Activated B cell treated with CpG ODN at 0.5 μM for 24 hours (primary cell): ENCODE data around the gene TGFB2. TPM values are rescaled to one million over a fixed set of nuclear protein-coding genes. Genes with fewer than 3 reads are reported as not detected.

Source experiments
- ATAC-seq: fragments of 200-7000 bp; cut with Tn5 transposase; one replicate; pipeline ENCODE4 v1.10.0; 2021; ENCODE audit warnings: low read depth, mild to moderate bottlenecking, moderate library complexity
- CTCF ChIA-PET: fragments of 350-600 bp; sonication (Branson Sonifier 250); formaldehyde crosslinking; loops from one replicate; lab custom pipeline; 2021; ENCODE audit warnings: antibody characterized with exemption; lab: Charles Lee
- POLR2A ChIA-PET: fragments of 350-600 bp; sonication (Branson Sonifier 250); formaldehyde crosslinking; loops from one replicate; lab custom pipeline; 2021; ENCODE audit warnings: antibody characterized with exemption; lab: Charles Lee
- DNase-seq: peaks from one replicate; pipeline ENCODE4 v3.0.0; 2022
- H3K27ac Mint-ChIP-seq: one replicate; pipeline ENCODE4 v1.8.0; 2020; ENCODE audit warnings: mixed read lengths
- H3K27me3 Mint-ChIP-seq: one replicate; pipeline ENCODE4 v1.8.0; 2021; ENCODE audit warnings: mixed read lengths
- H3K36me3 Mint-ChIP-seq: one replicate; pipeline ENCODE4 v1.8.0; 2021; ENCODE audit warnings: low read depth, mixed read lengths
- H3K4me1 Mint-ChIP-seq: one replicate; pipeline ENCODE4 v1.8.0; 2021; ENCODE audit warnings: mixed read lengths
- H3K4me3 Mint-ChIP-seq: one replicate; pipeline ENCODE4 v1.8.0; 2020; ENCODE audit warnings: mild to moderate bottlenecking, mixed read lengths
- H3K9me3 Mint-ChIP-seq: one replicate; pipeline ENCODE4 v1.8.0; 2020; ENCODE audit warnings: mixed read lengths
- intact Hi-C: fragments of 100-400 bp; cut with micrococcal nuclease; formaldehyde crosslinking; loops from one replicate; pipeline ENCODE4 v1.15.1; 2024
- total RNA-seq: library from RNA; stranded (reverse); gene quantifications from 2 replicates; pipeline ENCODE4 v1.2.3, GENCODE V29; 2022
- TF ChIP-seq, protein P1 (sequence below): fragments of 200-600 bp; IDR thresholded peaks from one replicate; pipeline ENCODE4 v1.8.0; 2022; ENCODE audit warnings: antibody characterized with exemption, mild to moderate bottlenecking

The TGFB2 gene
- total RNA-seq, 1 donor from 2014 or later: 1.6 TPM

- intact Hi-C loops: no loop called here
- Mint-ChIP-seq H3K9me3 (no peaks in the 10 kb centered on the region), H3K36me3 (peaks cover 66% of the 10 kb centered on the region), H3K27ac (no peak overlapping the region), H3K27me3 (no peaks in the 10 kb centered on the region), H3K4me3 (no peak overlapping the region), H3K4me1 (no peaks in the 10 kb centered on the region)
- no peak for DNase-seq
- no peak for ATAC-seq
- ChIA-PET CTCF (no interaction called here), POLR2A (no interaction called here)
- TF ChIP-seq, protein P1, sequence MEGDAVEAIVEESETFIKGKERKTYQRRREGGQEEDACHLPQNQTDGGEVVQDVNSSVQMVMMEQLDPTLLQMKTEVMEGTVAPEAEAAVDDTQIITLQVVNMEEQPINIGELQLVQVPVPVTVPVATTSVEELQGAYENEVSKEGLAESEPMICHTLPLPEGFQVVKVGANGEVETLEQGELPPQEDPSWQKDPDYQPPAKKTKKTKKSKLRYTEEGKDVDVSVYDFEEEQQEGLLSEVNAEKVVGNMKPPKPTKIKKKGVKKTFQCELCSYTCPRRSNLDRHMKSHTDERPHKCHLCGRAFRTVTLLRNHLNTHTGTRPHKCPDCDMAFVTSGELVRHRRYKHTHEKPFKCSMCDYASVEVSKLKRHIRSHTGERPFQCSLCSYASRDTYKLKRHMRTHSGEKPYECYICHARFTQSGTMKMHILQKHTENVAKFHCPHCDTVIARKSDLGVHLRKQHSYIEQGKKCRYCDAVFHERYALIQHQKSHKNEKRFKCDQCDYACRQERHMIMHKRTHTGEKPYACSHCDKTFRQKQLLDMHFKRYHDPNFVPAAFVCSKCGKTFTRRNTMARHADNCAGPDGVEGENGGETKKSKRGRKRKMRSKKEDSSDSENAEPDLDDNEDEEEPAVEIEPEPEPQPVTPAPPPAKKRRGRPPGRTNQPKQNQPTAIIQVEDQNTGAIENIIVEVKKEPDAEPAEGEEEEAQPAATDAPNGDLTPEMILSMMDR: no peak
These were observed 22.4 kb upstream of the TGFB2 start for GRCh38 chr1:218322762-218323161.

DNA sequence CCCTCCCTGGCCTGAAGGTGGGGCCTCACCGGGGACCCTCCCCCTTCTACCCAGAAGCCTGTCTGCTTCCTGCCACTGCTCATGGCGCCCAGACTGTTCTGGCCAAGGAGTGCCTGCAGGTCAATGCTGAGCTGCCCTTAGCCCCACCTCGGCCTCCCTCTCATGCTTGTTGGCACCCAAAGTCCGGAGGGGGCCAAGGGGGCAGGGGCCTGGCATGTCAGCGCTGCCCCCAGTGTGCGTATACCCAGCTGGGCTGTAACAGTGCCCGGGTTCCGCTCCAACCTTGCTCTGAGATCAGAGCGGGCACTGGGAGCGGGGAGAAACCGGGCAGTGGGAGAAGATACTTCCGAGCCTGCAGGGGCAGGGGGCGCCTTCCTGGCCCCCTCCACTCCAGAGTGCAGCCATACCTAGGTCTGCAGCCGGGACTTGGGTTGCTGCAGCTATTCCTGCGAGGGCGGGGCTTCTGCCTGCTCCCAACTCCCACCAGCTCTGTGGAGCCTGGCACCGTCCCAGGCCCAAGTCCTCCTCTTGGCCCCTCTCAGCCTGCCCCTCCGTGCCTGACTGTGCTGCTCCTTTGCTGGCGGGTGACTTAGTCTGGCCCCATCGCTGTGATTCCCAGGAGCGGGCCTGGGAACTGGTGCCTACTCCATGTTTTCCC lies 21.4 kb upstream of the TGFB2 start:
- no peaks in the 10 kb centered on the region for H3K4me1 Mint-ChIP-seq
- H3K27ac Mint-ChIP-seq: no peak overlapping the region
- H3K27me3 Mint-ChIP-seq: no peaks in the 10 kb centered on the region
- ATAC-seq: no peak
- ChIA-PET CTCF (no interaction called here), POLR2A (no interaction called here)
- intact Hi-C loops: no loop called here
- no peak for DNase-seq
- peaks cover 66% of the 10 kb centered on the region for H3K36me3 Mint-ChIP-seq
- no peak overlapping the region for H3K4me3 Mint-ChIP-seq
- TF ChIP-seq, protein P1: no peak
- no peaks in the 10 kb centered on the region for H3K9me3 Mint-ChIP-seq

DNA sequence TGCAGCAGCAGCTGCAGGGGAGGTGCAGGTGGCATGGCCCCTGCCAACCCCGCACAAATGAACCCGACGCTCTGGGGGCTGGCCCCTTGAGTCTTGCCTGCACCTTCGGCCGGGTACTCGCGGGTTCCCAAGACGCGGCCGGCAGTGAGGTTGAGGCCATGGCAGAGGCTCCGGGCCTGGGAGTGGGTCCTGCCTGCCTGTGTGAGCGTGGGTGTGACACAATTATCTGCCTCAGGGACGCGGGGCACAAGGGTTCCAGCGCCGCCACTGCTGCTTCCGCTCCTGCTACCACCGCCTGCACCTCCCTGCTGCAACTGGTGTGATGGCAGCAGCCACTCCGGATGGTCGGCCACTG lies 20.9 kb upstream of the TGFB2 start:
- ATAC-seq: no peak
- TF ChIP-seq, protein P1: no peak
- H3K9me3 Mint-ChIP-seq: no peaks in the 10 kb centered on the region
- ChIA-PET POLR2A (no interaction called here), CTCF (no interaction called here)
- no peak overlapping the region for H3K27ac Mint-ChIP-seq
- DNase-seq: no peak
- peaks cover 62% of the 10 kb centered on the region for H3K36me3 Mint-ChIP-seq
- H3K4me3 Mint-ChIP-seq: no peak overlapping the region
- no peaks in the 10 kb centered on the region for H3K4me1 Mint-ChIP-seq
- intact Hi-C loops: no loop called here
- H3K27me3 Mint-ChIP-seq: no peaks in the 10 kb centered on the region

DNA sequence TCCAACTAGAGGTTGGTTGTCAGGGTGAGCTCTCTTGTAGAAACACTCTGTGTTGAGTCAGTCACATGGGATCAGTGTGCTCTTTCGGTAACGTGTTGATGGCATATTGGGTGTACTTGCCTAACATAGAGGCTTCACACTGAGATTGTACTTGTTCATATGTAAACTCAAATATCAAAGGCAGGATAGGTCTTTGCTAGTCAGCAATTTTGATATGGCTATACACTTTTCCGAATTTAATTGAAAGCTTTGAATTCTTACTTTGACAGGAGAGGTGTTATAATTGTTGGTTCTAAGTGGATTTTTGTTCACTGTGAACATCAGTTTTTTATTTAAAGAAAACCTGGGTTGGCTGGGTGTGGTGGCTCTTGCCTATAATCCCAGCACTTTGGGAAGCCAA lies 16.4 kb upstream of the TGFB2 start:
- H3K4me1 Mint-ChIP-seq: no peaks in the 10 kb centered on the region
- no peak overlapping the region for H3K27ac Mint-ChIP-seq
- intact Hi-C loops: loop anchor here (2.0 kb wide), 1 partner anchor 1332 kb away; no protein-coding TSS in a partner anchor
- DNase-seq (no peak), ATAC-seq (no peak)
- ChIA-PET CTCF (interaction anchor here (0.8 to 2.6 kb wide), 2 partner anchors 35 to 1058 kb away, joined by 3 to 15 read pairs; no protein-coding TSS in a partner anchor), POLR2A (no interaction called here)
- TF ChIP-seq, protein P1: no peak
- H3K27me3 Mint-ChIP-seq: no peaks in the 10 kb centered on the region
- no peaks in the 10 kb centered on the region for H3K9me3 Mint-ChIP-seq
- no peak overlapping the region for H3K4me3 Mint-ChIP-seq
- H3K36me3 Mint-ChIP-seq: peaks cover 46% of the 10 kb centered on the region

GRCh38 chr1:218330043-218330623 lies 15.0 kb upstream of the TGFB2 start:
- no peaks in the 10 kb centered on the region for H3K27me3 Mint-ChIP-seq
- peaks cover 40% of the 10 kb centered on the region for H3K36me3 Mint-ChIP-seq
- H3K27ac Mint-ChIP-seq: no peak overlapping the region
- ATAC-seq (peak; percentile 70), DNase-seq (no peak)
- CTCF ChIA-PET: interaction anchor here (0.6 to 2.6 kb wide), 9 partner anchors 8 to 1089 kb away, joined by 3 to 15 read pairs (median 4); no protein-coding TSS in a partner anchor
- intact Hi-C loops: loop anchor here (1.0 to 10.0 kb wide), 7 partner anchors 191 to 1237 kb away; no protein-coding TSS in a partner anchor
- POLR2A ChIA-PET: no interaction called here
- H3K9me3 Mint-ChIP-seq: no peaks in the 10 kb centered on the region
- H3K4me3 Mint-ChIP-seq: no peak overlapping the region
- TF ChIP-seq, protein P1: peak; percentile 65
- no peaks in the 10 kb centered on the region for H3K4me1 Mint-ChIP-seq
